Smooth muscle cell (in vitro differentiated cells): ENCODE results near the gene MIER2. TPM values are rescaled to one million over a fixed set of nuclear protein-coding genes. Genes with fewer than 3 reads are reported as not detected.
A peak's percentile ranks its signal among the peaks of the same experiment; 100 is the strongest.

Experiments
- DNase-seq: peaks from one replicate; lab custom pipeline; 2025; ENCODE audit not compliant: unreplicated experiment; lab: John Stamatoyannopoulos, UW
- H2AFZ ChIP-seq: fragments of 200-600 bp; sonication (generic); 2 replicates; pipeline ENCODE4 v1.6.0; 2016; ENCODE audit warnings: antibody characterized with exemption, low read depth, mild to moderate bottlenecking
- H3F3A ChIP-seq: fragments of 200-600 bp; sonication (generic); 2 replicates; pipeline ENCODE4 v1.6.0; 2017; ENCODE audit warnings: antibody characterized with exemption, low read depth
- H3K27ac ChIP-seq: fragments of 200-600 bp; sonication (generic); 2 replicates; pipeline ENCODE4 v1.5.1; 2016; ENCODE audit warnings: low read depth, mild to moderate bottlenecking
- H3K27me3 ChIP-seq: fragments of 200-600 bp; sonication (generic); 2 replicates; pipeline ENCODE4 v1.6.1; 2016; ENCODE audit warnings: low read depth, mild to moderate bottlenecking
- H3K36me3 ChIP-seq: fragments of 200-600 bp; sonication (generic); 2 replicates; pipeline ENCODE4 v1.5.1; 2016; ENCODE audit warnings: low read depth
- H3K4me1 ChIP-seq: fragments of 200-600 bp; sonication (generic); 2 replicates; pipeline ENCODE4 v1.5.1; 2016; ENCODE audit warnings: low read depth
- H3K4me2 ChIP-seq: fragments of 200-600 bp; sonication (generic); 2 replicates; pipeline ENCODE4 v1.6.0; 2016; ENCODE audit warnings: mild to moderate bottlenecking
- H3K4me3 ChIP-seq: fragments of 200-600 bp; sonication (generic); 2 replicates; pipeline ENCODE4 v1.5.1; 2016; ENCODE audit warnings: mild to moderate bottlenecking
- H3K79me2 ChIP-seq: fragments of 200-600 bp; sonication (generic); 2 replicates; pipeline ENCODE4 v1.6.0; 2016; ENCODE audit warnings: low read depth, mild to moderate bottlenecking
- H3K9ac ChIP-seq: fragments of 200-600 bp; sonication (generic); 2 replicates; pipeline ENCODE4 v1.6.0; 2016; ENCODE audit warnings: low read depth
- H3K9me3 ChIP-seq: fragments of 200-600 bp; sonication (generic); replicated peaks from 2 replicates; pipeline ENCODE4 v1.5.1; 2016; ENCODE audit warnings: low read depth
- H4K20me1 ChIP-seq: fragments of 200-600 bp; sonication (generic); 2 replicates; pipeline ENCODE4 v1.6.0; 2016; ENCODE audit warnings: low read depth
- WGBS: methylation state at CpG from one replicate; pipeline ENCODE4 v1.1.7; 2016; ENCODE audit warnings: low lambda C conversion rate; 5-methylcytosine and 5-hydroxymethylcytosine counted together
- polyA plus RNA-seq: library from polyadenylated mRNA; unstranded; fragments of >200 nt; fragmentation: Nextera tagmentation; extraction: Ambion mirVana; gene quantifications from 2 replicates; pipeline ENCODE4 v1.2.1, GENCODE V29; 2016
- total RNA-seq: library from RNA; depleted of rRNA; stranded (reverse); fragments of >200 nt; gene quantifications from 2 replicates; pipeline ENCODE4 v1.2.3, GENCODE V29; 2014
- TF ChIP-seq, protein P1 (sequence below): fragments of 200-600 bp; sonication (generic); IDR thresholded peaks from 2 replicates; pipeline ENCODE4 v1.5.1; 2017; ENCODE audit warnings: borderline replicate concordance, mild to moderate bottlenecking, antibody characterized with exemption; ENCODE audit not compliant: insufficient read depth, poor library complexity, severe bottlenecking

Gene MIER2
- total and polyA plus RNA-seq, 2 experiments from 2014 or later, result 12.7 to 79.7 TPM

GRCh38 chr19:343941-344624, 513 bp downstream of the MIER2 start:
- H3K27ac ChIP-seq, result peak overlapping the region; percentile 75
- DNase-seq, result no peak
- no peaks in the 10 kb centered on the region for H3K9me3 ChIP-seq
- H3K9ac ChIP-seq, result peak overlapping the region; percentile 88
- H3K4me2 ChIP-seq, result peak overlapping the region; percentile 91
- no peak overlapping the region for H2AFZ ChIP-seq
- no peaks in the 10 kb centered on the region for H3K27me3 ChIP-seq
- H3K79me2 ChIP-seq, result peaks cover 51% of the 10 kb centered on the region
- no peaks in the 10 kb centered on the region for H3K36me3 ChIP-seq
- peaks cover 43% of the 10 kb centered on the region for H4K20me1 ChIP-seq
- H3F3A ChIP-seq, result no peaks in the 10 kb centered on the region
- WGBS, result under 1% methylated on average over 15 of the region's 70 CpGs
- peak overlapping the region; percentile 97 for H3K4me3 ChIP-seq
- H3K4me1 ChIP-seq, result peaks cover 20% of the 10 kb centered on the region
- TF ChIP-seq, protein P1, sequence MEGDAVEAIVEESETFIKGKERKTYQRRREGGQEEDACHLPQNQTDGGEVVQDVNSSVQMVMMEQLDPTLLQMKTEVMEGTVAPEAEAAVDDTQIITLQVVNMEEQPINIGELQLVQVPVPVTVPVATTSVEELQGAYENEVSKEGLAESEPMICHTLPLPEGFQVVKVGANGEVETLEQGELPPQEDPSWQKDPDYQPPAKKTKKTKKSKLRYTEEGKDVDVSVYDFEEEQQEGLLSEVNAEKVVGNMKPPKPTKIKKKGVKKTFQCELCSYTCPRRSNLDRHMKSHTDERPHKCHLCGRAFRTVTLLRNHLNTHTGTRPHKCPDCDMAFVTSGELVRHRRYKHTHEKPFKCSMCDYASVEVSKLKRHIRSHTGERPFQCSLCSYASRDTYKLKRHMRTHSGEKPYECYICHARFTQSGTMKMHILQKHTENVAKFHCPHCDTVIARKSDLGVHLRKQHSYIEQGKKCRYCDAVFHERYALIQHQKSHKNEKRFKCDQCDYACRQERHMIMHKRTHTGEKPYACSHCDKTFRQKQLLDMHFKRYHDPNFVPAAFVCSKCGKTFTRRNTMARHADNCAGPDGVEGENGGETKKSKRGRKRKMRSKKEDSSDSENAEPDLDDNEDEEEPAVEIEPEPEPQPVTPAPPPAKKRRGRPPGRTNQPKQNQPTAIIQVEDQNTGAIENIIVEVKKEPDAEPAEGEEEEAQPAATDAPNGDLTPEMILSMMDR, result no peak

DNA sequence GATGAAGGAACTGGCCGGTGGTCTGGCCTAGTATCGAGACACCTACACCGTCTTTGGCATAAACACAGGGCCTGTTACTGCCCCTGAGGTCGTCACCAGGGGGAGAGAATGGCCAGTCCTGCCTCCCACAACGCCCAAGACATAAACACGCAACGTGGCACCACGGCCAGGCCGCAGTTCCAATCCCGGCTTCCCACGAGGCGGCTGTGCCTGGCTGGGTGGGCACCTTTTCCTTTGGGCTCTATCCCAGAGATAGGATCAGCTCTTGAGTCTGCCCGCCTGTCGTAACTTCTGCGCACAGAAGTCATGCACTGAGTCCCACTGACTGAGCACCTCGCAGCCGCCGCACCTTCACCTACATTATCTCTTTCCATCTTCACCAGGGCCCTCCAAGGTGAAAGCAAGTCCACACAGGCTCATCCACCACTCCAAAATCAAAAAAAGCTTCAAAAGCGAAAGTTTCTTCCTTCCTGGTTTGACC, 1.1 kb downstream of the MIER2 start:
- H3K36me3 ChIP-seq, result no peaks in the 10 kb centered on the region
- no peak for DNase-seq

GRCh38 chr19:342801-343421, 1.7 kb downstream of the MIER2 start:
- Histone ChIP-seq H3K4me2 (peak overlapping the region; percentile 91), H3K9me3 (no peaks in the 10 kb centered on the region), H3K4me1 (peaks cover 20% of the 10 kb centered on the region), H3K4me3 (peak overlapping the region; percentile 97), H3K79me2 (peaks cover 63% of the 10 kb centered on the region), H3K27me3 (no peaks in the 10 kb centered on the region), H3K36me3 (no peaks in the 10 kb centered on the region), H4K20me1 (peaks cover 55% of the 10 kb centered on the region), H2AFZ (no peak overlapping the region), H3K27ac (peak overlapping the region; percentile 75), H3F3A (no peaks in the 10 kb centered on the region), H3K9ac (peak overlapping the region; percentile 88)
- 51% methylated on average over 14 of the region's 14 CpGs for WGBS
- DNase-seq, result no peak
- TF ChIP-seq, protein P1, result no peak

More for the DNA sequence above, 1.1 kb downstream of the MIER2 start:
- TF ChIP-seq, protein P1, result no peak
- Histone ChIP-seq H3K4me3 (peak overlapping the region; percentile 97), H2AFZ (no peak overlapping the region), H3K4me2 (peak overlapping the region; percentile 91), H3K9ac (peak overlapping the region; percentile 88), H3K27ac (peak overlapping the region; percentile 75), H3F3A (no peaks in the 10 kb centered on the region), H3K27me3 (no peaks in the 10 kb centered on the region), H4K20me1 (peaks cover 49% of the 10 kb centered on the region), H3K79me2 (peaks cover 57% of the 10 kb centered on the region), H3K9me3 (no peaks in the 10 kb centered on the region), H3K4me1 (peaks cover 20% of the 10 kb centered on the region)
- WGBS, result 61% methylated on average over 19 of the region's 19 CpGs
